ENCODE data around the gene AFDN. TPM values are rescaled to one million over a fixed set of nuclear protein-coding genes. Genes with fewer than 3 reads are reported as not detected.

Gene AFDN
- total and polyA plus RNA-seq, 2 of the 8 experiments (the other 6 are each of a cell fraction or from before 2014, with no cell fraction given), result 53.4 to 192 TPM

GRCh38 chr6:168016721-168017525 is 190.2 kb downstream of the AFDN start (continued):
- TF ChIP-seq CHD7 (IDR thresholded peaks at IDR 0.05; ENCODE audit: insufficient replicate concordance, low read length) (no peak), MAX (IDR thresholded peaks at IDR 0.05) (no peak), NANOG (IDR thresholded peaks at IDR 0.05; ENCODE audit: insufficient read depth, low read depth, low read length, poor library complexity, severe bottlenecking) (no peak), RNF2 (IDR thresholded peaks at IDR 0.05; ENCODE audit: borderline replicate concordance, low read depth, low read length, missing control alignments, poor library complexity, severe bottlenecking) (no peak), ATF2 (IDR thresholded peaks at IDR 0.05; ENCODE audit: low read length) (no peak), PHF8 (conservative IDR thresholded peaks at IDR 0.05; ENCODE audit: low read depth, low read length) (no peak), KDM1A (IDR thresholded peaks at IDR 0.05; ENCODE audit: borderline replicate concordance, low read length) (no peak)

All from H1 (cell line).